ENCODE results near the gene CEACAM20.
"Not testable (repeated sequence)": the region's sequence is repeated elsewhere in the genome, so short reads cannot be mapped to it uniquely, and the experiment has no call there.

The CEACAM20 gene

DNA sequence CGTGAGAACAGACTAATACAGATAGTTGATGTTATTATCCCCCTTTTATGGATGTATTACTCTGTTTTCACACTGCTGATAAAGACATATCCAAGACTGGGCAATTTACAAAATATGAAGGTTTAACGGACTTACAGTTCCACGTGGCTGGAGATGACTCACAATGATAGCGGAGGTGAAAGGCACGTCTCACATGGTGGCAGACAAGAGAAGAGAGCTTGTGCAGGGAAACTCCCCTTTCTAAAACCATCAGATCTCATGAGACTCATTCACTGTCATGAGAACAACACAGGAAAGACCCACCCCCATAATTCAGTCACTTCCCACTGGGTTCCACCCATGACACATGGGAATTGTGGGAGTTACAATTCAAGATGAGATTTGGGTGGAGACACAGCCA lies 60.7 kb downstream of the CEACAM20 start:
- DNase-seq = not testable (repeated sequence)

DNA sequence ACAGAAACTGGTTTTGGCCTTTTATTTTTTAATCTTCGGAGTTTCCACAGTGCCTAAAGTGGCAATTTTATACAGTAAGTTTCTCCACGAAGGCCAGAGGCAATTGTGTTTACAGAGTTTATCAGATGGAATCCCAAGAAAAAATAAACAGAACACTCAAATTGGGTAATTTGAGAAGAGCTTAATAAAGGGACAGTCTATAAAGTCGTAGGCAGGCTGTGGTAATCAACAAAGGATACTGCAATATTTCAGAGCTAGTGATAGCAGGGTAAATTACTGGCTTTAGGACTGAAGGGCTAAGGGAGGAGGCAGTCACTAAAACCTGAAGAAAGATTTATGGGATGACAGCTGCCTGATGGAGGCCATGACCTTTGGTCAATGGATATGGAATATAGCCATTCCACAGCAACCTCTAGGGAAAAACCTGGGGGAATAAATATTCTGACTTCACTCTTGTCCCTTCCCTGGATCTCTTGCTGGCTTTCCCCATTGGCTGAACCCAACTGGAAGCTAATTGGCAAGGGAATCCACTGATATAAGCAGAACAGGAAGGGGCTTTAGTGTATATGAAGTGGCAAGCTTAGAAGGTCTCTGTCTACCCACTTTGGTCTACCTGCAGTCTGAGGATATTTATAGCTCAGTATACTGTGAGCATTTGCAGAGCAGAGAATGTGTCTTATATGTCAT lies 66.7 kb downstream of the CEACAM20 start:
- DNase-seq = not testable (repeated sequence)
